ENCODE results near the gene CASP5.
"Not testable (repeated sequence)": the region's sequence is repeated elsewhere in the genome, so short reads cannot be mapped to it uniquely, and the experiment has no call there.

Gene CASP5

DNA sequence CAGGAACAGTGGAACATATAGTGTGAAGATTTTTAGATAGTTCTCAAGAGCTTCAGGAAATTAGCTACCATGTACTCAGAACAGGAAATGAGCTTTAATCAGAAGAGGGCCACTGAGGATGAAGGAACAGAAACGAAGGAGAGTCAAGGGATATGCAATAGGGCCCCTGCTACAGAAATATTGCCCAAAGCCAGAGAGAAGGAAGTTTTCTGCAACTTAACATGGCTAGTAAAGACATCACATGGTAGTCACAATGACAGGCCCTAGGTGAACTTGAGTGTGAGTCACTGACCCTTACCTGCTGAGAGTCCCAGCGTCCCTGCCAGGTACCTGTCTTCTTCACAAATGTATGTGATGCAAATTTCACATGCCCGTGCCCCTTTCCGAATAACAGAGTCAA is 47.3 kb upstream of the CASP5 start:
- Histone ChIP-seq H3K4me1 (ENCODE audit: insufficient read depth, low read length) (peaks cover 9% of the 10 kb centered on the region), H3K79me2 (ENCODE audit: insufficient read depth, low read length) (no peaks in the 10 kb centered on the region), H3K9me3 (ENCODE audit: insufficient read depth, low read length, severe bottlenecking) (no peaks in the 10 kb centered on the region), H4K20me1 (ENCODE audit: insufficient read depth, low read length) (no peaks in the 10 kb centered on the region), H3K9ac (ENCODE audit: low read depth, low read length) (no peak overlapping the region), H2AFZ (ENCODE audit: low read depth, low read length) (no peak overlapping the region), H3K4me3 (ENCODE audit: low read depth in 1 of 2, low read length in 2 of 2) (no peak overlapping the region), H3K27ac (ENCODE audit: low read length) (no peak overlapping the region), H3K4me2 (ENCODE audit: insufficient read depth, low read length) (no peak overlapping the region), H3K27me3 (ENCODE audit: insufficient read depth, low read length, poor library complexity) (no peaks in the 10 kb centered on the region), H3K36me3 (ENCODE audit: insufficient read depth, low read length) (no peaks in the 10 kb centered on the region)
- DNase-seq (no peak), ATAC-seq (ENCODE audit: insufficient read depth, low read depth) (peak; percentile 74)
- TF ChIP-seq, protein P1, sequence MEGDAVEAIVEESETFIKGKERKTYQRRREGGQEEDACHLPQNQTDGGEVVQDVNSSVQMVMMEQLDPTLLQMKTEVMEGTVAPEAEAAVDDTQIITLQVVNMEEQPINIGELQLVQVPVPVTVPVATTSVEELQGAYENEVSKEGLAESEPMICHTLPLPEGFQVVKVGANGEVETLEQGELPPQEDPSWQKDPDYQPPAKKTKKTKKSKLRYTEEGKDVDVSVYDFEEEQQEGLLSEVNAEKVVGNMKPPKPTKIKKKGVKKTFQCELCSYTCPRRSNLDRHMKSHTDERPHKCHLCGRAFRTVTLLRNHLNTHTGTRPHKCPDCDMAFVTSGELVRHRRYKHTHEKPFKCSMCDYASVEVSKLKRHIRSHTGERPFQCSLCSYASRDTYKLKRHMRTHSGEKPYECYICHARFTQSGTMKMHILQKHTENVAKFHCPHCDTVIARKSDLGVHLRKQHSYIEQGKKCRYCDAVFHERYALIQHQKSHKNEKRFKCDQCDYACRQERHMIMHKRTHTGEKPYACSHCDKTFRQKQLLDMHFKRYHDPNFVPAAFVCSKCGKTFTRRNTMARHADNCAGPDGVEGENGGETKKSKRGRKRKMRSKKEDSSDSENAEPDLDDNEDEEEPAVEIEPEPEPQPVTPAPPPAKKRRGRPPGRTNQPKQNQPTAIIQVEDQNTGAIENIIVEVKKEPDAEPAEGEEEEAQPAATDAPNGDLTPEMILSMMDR (IDR thresholded peaks at IDR 0.05; ENCODE audit: borderline replicate concordance, extremely low read depth, low read length, poor library complexity, severe bottlenecking), result no peak
- TF ChIP-seq EZH2 (IDR thresholded peaks at IDR 0.05; ENCODE audit: borderline replicate concordance, low read depth, low read length, severe bottlenecking), result no peak

DNA sequence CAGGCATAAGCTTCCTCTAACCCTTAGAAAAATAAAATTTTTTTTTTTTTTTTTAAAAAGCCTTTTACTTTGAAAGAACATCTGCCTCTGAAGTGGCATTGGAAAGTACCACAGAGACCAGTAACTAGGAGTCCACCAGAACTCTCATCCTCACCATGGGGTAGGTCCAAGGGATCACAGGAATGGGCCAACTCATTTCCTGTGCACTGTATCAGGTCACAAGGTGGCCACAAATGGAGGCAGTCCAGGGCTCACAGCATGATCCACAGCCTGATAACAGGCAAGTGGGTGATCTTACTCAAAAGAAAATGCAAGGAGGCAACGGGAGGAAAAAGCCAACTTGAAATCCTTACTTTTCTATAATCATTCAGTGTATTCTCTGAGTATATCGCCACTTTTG is 46.8 kb upstream of the CASP5 start:
- not testable (repeated sequence) for H3K79me2 ChIP-seq (ENCODE audit: insufficient read depth, low read length); H3K27me3 ChIP-seq (ENCODE audit: insufficient read depth, low read length, poor library complexity); H3K4me2 ChIP-seq (ENCODE audit: insufficient read depth, low read length); H3K9me3 ChIP-seq (ENCODE audit: insufficient read depth, low read length, severe bottlenecking); H3K4me1 ChIP-seq (ENCODE audit: insufficient read depth, low read length); H3K9ac ChIP-seq (ENCODE audit: low read depth, low read length); H3K36me3 ChIP-seq (ENCODE audit: insufficient read depth, low read length); H4K20me1 ChIP-seq (ENCODE audit: insufficient read depth, low read length); H3K27ac ChIP-seq (ENCODE audit: low read length); H2AFZ ChIP-seq (ENCODE audit: low read depth, low read length); DNase-seq; H3K4me3 ChIP-seq (ENCODE audit: low read depth in 1 of 2, low read length in 2 of 2)
- ATAC-seq (ENCODE audit: insufficient read depth, low read depth), result peak; percentile 59

DNA sequence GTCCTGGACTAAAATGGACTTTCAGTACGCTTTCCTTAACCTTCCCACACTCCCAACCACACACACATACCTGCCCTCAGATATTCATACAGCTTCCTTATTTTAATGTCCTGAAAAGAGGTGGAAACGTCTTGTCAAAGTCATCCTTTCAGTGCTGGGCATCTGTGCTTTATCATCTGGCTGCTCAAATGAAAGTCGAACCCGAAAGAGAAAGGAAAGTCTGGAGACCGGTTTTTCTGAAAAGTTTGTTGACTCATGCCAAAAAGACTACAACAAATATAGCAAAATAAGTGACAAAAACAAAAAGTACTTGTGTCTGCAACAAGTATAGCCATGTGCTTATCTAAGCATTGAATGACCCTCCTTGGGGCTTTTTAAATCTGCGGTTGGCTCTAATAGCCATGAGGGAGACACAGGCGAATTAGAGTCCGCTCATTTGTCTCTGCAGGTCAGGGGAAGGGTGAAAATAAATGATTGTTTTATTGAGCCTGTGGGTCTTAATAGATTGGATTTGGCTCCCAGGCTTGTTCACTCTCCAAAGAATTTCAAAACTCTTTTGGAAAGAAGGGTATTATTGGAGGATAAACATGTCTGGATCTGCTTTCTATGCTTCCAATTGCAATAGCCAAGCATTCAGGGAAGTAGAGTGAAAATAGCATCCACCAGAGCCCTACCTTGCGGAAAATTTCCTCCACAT is 40.4 kb upstream of the CASP5 start:
- not testable (repeated sequence) for H2AFZ ChIP-seq (ENCODE audit: low read depth, low read length); H3K4me2 ChIP-seq (ENCODE audit: insufficient read depth, low read length); H3K36me3 ChIP-seq (ENCODE audit: insufficient read depth, low read length); H3K27ac ChIP-seq (ENCODE audit: low read length); H3K79me2 ChIP-seq (ENCODE audit: insufficient read depth, low read length); H4K20me1 ChIP-seq (ENCODE audit: insufficient read depth, low read length); H3K4me1 ChIP-seq (ENCODE audit: insufficient read depth, low read length); ATAC-seq (ENCODE audit: insufficient read depth, low read depth); H3K9ac ChIP-seq (ENCODE audit: low read depth, low read length); H3K4me3 ChIP-seq (ENCODE audit: low read depth in 1 of 2, low read length in 2 of 2); H3K27me3 ChIP-seq (ENCODE audit: insufficient read depth, low read length, poor library complexity); DNase-seq; H3K9me3 ChIP-seq (ENCODE audit: insufficient read depth, low read length, severe bottlenecking)

DNA sequence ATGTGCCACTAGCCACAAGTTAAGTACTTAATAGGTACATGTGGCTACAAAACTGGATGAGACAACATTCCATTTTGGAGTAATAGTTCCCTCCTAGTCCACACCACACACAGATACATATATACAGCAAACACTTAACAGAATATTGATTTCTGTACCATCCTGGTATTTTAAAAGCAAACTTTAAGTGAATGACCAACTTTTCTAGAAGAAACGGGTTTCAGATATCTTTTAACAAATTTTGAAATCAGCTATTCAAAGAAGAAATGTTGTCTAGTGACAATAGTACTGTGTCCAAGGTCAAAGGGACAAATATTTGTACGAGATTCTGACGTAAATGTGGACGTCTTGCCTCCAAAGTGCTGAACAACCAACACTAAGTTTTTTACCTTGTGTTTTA is 34.5 kb upstream of the CASP5 start:
- H3K4me3 ChIP-seq (ENCODE audit: low read depth in 1 of 2, low read length in 2 of 2), result no peak overlapping the region
- no peaks in the 10 kb centered on the region for H3K9me3 ChIP-seq (ENCODE audit: insufficient read depth, low read length, severe bottlenecking)
- H2AFZ ChIP-seq (ENCODE audit: low read depth, low read length), result no peak overlapping the region
- DNase-seq (no peak), ATAC-seq (ENCODE audit: insufficient read depth, low read depth) (no peak)
- H3K9ac ChIP-seq (ENCODE audit: low read depth, low read length), result no peak overlapping the region
- peaks cover 4% of the 10 kb centered on the region for H3K4me1 ChIP-seq (ENCODE audit: insufficient read depth, low read length)
- H3K27me3 ChIP-seq (ENCODE audit: insufficient read depth, low read length, poor library complexity), result no peaks in the 10 kb centered on the region
- TF ChIP-seq, protein P1 (IDR thresholded peaks at IDR 0.05; ENCODE audit: borderline replicate concordance, extremely low read depth, low read length, poor library complexity, severe bottlenecking), result no peak
- no peak for TF ChIP-seq EZH2 (IDR thresholded peaks at IDR 0.05; ENCODE audit: borderline replicate concordance, low read depth, low read length, severe bottlenecking)
- no peak overlapping the region for H3K4me2 ChIP-seq (ENCODE audit: insufficient read depth, low read length)
- H3K27ac ChIP-seq (ENCODE audit: low read length), result no peak overlapping the region
- no peaks in the 10 kb centered on the region for H3K79me2 ChIP-seq (ENCODE audit: insufficient read depth, low read length)
- no peaks in the 10 kb centered on the region for H4K20me1 ChIP-seq (ENCODE audit: insufficient read depth, low read length)
- no peaks in the 10 kb centered on the region for H3K36me3 ChIP-seq (ENCODE audit: insufficient read depth, low read length)

All from DND-41 (cell line).